Adrenal gland (tissue), 12 donors: ENCODE measurements around the gene THSD7A. TPM values are rescaled to one million over a fixed set of nuclear protein-coding genes. Genes with fewer than 3 reads are reported as not detected.

Source experiments
- DNase-seq, 7 donors: peaks; one replicate each; pipeline ENCODE4 v3.0.0-alpha.2; 2019 to 2020
- H3K27ac ChIP-seq, 5 donors: fragments of 200-600 bp; sonication (generic) in 4 of 5; 1 replicate in 3 of 5; 2 replicates in 2 of 5; pipeline versions ENCODE4 v1.5.1 to v1.8.0; 2016 to 2020; ENCODE audit warnings: mild to moderate bottlenecking in 1 of 5
- H3K27me3 ChIP-seq: fragments of 200-600 bp; 2 replicates; pipeline ENCODE4 v1.8.0; 2021
- H3K36me3 ChIP-seq, 2 donors: fragments of 200-600 bp; replicated peaks in 1 of 2; 1 replicate in 1 of 2; 2 replicates in 1 of 2; pipeline versions ENCODE4 v1.5.1 to v1.8.0; 2018 to 2022
- H3K4me1 ChIP-seq, 2 donors: fragments of 200-600 bp; replicated peaks in 1 of 2; 1 replicate in 1 of 2; 2 replicates in 1 of 2; pipeline versions ENCODE4 v1.5.1 to v1.8.0; 2018 to 2021
- H3K4me3 ChIP-seq, 4 donors: fragments of 200-600 bp; sonication (generic) in 3 of 4; one replicate each; pipeline ENCODE4 v1.5.1; 2016 to 2018
- H3K9me3 ChIP-seq, 3 donors: fragments of 200-600 bp; sonication (generic) in 1 of 3; replicated peaks in 1 of 3; 1 replicate in 2 of 3; 2 replicates in 1 of 3; pipeline versions ENCODE4 v1.5.1 to v1.8.0; 2016 to 2021
- POLR2A ChIP-seq, 2 donors: fragments of 450-650 bp; IDR thresholded peaks; one replicate each; pipeline ENCODE4 v1.6.1; 2017; ENCODE audit warnings: antibody characterized with exemption in 2 of 2, mild to moderate bottlenecking in 2 of 2, moderate library complexity in 1 of 2
- WGBS, 4 donors: extraction: QIAGEN DNeasy Blood & Tissue Kit in 2 of 4; methylation state at CpG; one replicate each; pipeline versions ENCODE4 v1.1.5 to v1.1.7; 2013 to 2017; 5-methylcytosine and 5-hydroxymethylcytosine counted together
- intact Hi-C, 2 donors: fragments of 100-400 bp; cut with DNase I; formaldehyde crosslinking; loops; one replicate each; pipeline versions ENCODE4 v1.14.1 to v1.15.0; 2022 to 2023
- polyA plus RNA-seq, 3 donors: library from polyadenylated mRNA; stranded (reverse); fragments of 200-250 nt in 2 of 3; fragments of 350-450 nt in 1 of 3; fragmentation: Illumina TruSeq in 1 of 3; extraction: RNeasy Lipid Tissue Mini Kit (QIAGEN cat#74804) in 1 of 3; gene quantifications; one replicate each; pipeline ENCODE4 v1.2.3, GENCODE V29; 2013 to 2014
- total RNA-seq, 9 donors: library from RNA; depleted of rRNA in 4 of 9; stranded (reverse); fragments of >200 nt in 4 of 9; fragments of 120-200 nt in 1 of 9; fragmentation: NEBNext Ultra II Directional in 1 of 9; extraction: Animal tissue kit (Norgen Biotek cat#: 25700) in 1 of 9; gene quantifications; one replicate each; pipeline versions ENCODE4 v1.1.0 to v1.2.4, GENCODE V29; 2013 to 2023
- TF ChIP-seq, protein P1 (sequence below), 6 experiments: fragments of 450-650 bp in 4 of 6; fragments of 200-600 bp in 2 of 6; sonication (generic) in 1 of 6; IDR thresholded peaks; 1 replicate in 5 of 6; 2 replicates in 1 of 6; pipeline versions ENCODE4 v1.5.1 to v1.8.0; 2016 to 2021; ENCODE audit warnings: antibody characterized with exemption in 6 of 6, mild to moderate bottlenecking in 2 of 6, moderate library complexity in 1 of 6
- donor health status: healthy with polysubstance abuse.
- donor health status: Bipolar disorder and iron deficiency.
- donor health status: DM: yes; HTN: yes; CAD: no.
- donor health status: DM: no; HTN: no; CAD: no.
- donor health status: DM: no; HTN: no; CAD: no.
- donor health status: DM: yes; HTN: yes; CAD: no.

Gene THSD7A
- total and polyA plus RNA-seq, 12 donors = 0.74 to 18.4 (median 4.8) TPM

- Histone ChIP-seq H3K4me3 (no peak overlapping the region), H3K27me3 (no peaks in the 10 kb centered on the region), H3K27ac (no peak overlapping the region), H3K36me3 (no peaks in the 10 kb centered on the region), H3K4me1 (no peaks in the 10 kb centered on the region), H3K9me3 (peaks cover 0 to 5% (median 0%) of the 10 kb centered on the region in 3 donors)
- no peak for DNase-seq
- 53 to 85% (median 77%) methylated on average over 3 of the region's 3 CpGs for WGBS, 4 donors
- no peak for TF ChIP-seq POLR2A (IDR thresholded peaks at IDR 0.05)
- TF ChIP-seq, protein P1, sequence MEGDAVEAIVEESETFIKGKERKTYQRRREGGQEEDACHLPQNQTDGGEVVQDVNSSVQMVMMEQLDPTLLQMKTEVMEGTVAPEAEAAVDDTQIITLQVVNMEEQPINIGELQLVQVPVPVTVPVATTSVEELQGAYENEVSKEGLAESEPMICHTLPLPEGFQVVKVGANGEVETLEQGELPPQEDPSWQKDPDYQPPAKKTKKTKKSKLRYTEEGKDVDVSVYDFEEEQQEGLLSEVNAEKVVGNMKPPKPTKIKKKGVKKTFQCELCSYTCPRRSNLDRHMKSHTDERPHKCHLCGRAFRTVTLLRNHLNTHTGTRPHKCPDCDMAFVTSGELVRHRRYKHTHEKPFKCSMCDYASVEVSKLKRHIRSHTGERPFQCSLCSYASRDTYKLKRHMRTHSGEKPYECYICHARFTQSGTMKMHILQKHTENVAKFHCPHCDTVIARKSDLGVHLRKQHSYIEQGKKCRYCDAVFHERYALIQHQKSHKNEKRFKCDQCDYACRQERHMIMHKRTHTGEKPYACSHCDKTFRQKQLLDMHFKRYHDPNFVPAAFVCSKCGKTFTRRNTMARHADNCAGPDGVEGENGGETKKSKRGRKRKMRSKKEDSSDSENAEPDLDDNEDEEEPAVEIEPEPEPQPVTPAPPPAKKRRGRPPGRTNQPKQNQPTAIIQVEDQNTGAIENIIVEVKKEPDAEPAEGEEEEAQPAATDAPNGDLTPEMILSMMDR (IDR thresholded peaks at IDR 0.05) = no peak
- intact Hi-C loops = no loop called here
Measured at GRCh38 chr7:11329626-11330025, 502.4 kb downstream of the THSD7A start.

DNA sequence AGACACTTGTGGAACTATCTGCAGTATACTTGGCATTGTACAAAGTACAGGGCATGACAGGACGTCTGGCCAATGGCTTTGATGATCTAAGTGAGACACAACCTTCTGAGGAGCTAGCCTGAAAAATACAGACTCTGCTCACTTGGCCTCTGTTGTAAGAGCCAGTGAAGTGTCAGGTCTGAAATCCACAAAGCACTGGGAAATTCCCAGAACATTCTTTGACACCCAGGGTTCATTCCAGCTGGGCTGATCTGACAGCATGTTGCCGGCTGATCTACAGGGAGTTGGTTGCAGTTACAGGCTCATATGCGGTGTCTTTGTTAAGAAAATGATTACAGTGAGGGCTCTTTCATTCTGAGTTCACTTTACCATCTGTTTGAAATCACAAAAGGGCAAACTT is 503.7 kb downstream of the THSD7A start:
- TF ChIP-seq, protein P1 (IDR thresholded peaks at IDR 0.05) = no peak
- TF ChIP-seq POLR2A (IDR thresholded peaks at IDR 0.05) = no peak
- no peak overlapping the region for H3K27ac ChIP-seq
- intact Hi-C loops = no loop called here
- peaks cover 0 to 5% (median 0%) of the 10 kb centered on the region in 3 donors for H3K9me3 ChIP-seq
- H3K4me1 ChIP-seq = no peaks in the 10 kb centered on the region
- no peaks in the 10 kb centered on the region for H3K27me3 ChIP-seq
- no peak overlapping the region for H3K4me3 ChIP-seq
- no peaks in the 10 kb centered on the region for H3K36me3 ChIP-seq
- no peak for DNase-seq
- 43 to 58% (median 51%) methylated on average over 3 of the region's 3 CpGs for WGBS, 4 donors

DNA sequence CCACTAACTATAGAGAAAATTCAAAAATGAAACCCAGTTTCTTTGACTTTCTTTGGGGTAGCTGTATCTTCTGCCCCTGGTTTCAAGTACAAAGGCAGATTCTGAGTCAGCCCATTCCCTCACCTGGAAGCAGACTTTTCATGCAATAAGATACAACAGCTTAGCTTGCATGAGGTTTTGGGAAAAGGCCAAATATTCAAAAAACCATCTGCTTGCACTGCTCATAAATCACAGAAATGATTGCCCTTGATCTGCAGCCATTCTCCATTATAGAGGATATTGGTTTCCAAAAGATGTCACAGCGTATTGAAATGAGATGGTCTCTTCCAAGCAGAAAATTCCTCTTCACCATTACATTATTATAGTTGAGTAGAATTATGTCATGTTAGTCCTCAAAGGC is 504.4 kb downstream of the THSD7A start:
- Histone ChIP-seq H3K27ac (no peak overlapping the region), H3K36me3 (no peaks in the 10 kb centered on the region), H3K4me3 (no peak overlapping the region), H3K4me1 (no peaks in the 10 kb centered on the region), H3K9me3 (peaks cover 0 to 5% (median 0%) of the 10 kb centered on the region in 3 donors), H3K27me3 (no peaks in the 10 kb centered on the region)
- no peak for TF ChIP-seq POLR2A (IDR thresholded peaks at IDR 0.05)
- TF ChIP-seq, protein P1 (IDR thresholded peaks at IDR 0.05) = no peak
- intact Hi-C loops = no loop called here
- DNase-seq = no peak
- 75 to 95% (median 84%) methylated on average over 1 of the region's 1 CpG for WGBS, 4 donors
